Germinal center (tissue), 1 donor: ENCODE results near the gene OAF.
"Not testable (repeated sequence)": the region's sequence is repeated elsewhere in the genome, so short reads cannot be mapped to it uniquely, and the experiment has no call there.

ENCODE experiments used
- DNase-seq: peaks from one replicate; pipeline ENCODE4 v3.0.0; 2012; ENCODE audit warnings: mixed read lengths, low spot score

Gene OAF

GRCh38 chr11:120240866-120241265, 30.0 kb downstream of the OAF start:
- DNase-seq: no peak

GRCh38 chr11:120241277-120241676, 30.4 kb downstream of the OAF start:
- DNase-seq: no peak

GRCh38 chr11:120243221-120243620, 32.4 kb downstream of the OAF start:
- no peak for DNase-seq

GRCh38 chr11:120244476-120245365, 33.9 kb downstream of the OAF start:
- no peak for DNase-seq

- no peak for DNase-seq
These were observed 34.6 kb downstream of the OAF start for GRCh38 chr11:120245434-120245833.

GRCh38 chr11:120248551-120249278, 37.9 kb downstream of the OAF start:
- DNase-seq: no peak

- no peak for DNase-seq
These were observed 38.7 kb downstream of the OAF start for GRCh38 chr11:120249279-120250262.

- DNase-seq: not testable (repeated sequence)
These were observed 42.5 kb downstream of the OAF start for GRCh38 chr11:120253377-120253776.

GRCh38 chr11:120254788-120255518, 44.1 kb downstream of the OAF start:
- peak; percentile 62 for DNase-seq

GRCh38 chr11:120255519-120255866, 44.7 kb downstream of the OAF start:
- DNase-seq: no peak

- no peak for DNase-seq
These were observed 45.3 kb downstream of the OAF start for GRCh38 chr11:120256178-120256577.

GRCh38 chr11:120256779-120257178, 45.9 kb downstream of the OAF start:
- DNase-seq: no peak

GRCh38 chr11:120257346-120257745, 46.5 kb downstream of the OAF start:
- no peak for DNase-seq

GRCh38 chr11:120258661-120259060, 47.8 kb downstream of the OAF start:
- DNase-seq: no peak

GRCh38 chr11:120259241-120259640, 48.4 kb downstream of the OAF start:
- DNase-seq: no peak

GRCh38 chr11:120259988-120260565, 49.2 kb downstream of the OAF start:
- DNase-seq: no peak

- no peak for DNase-seq
These were observed 49.8 kb downstream of the OAF start for GRCh38 chr11:120260616-120261015.

- DNase-seq: no peak
These were observed 50.5 kb downstream of the OAF start for GRCh38 chr11:120261321-120261720.

GRCh38 chr11:120261931-120262330, 51.1 kb downstream of the OAF start:
- no peak for DNase-seq

- DNase-seq: no peak
These were observed 56.5 kb downstream of the OAF start for GRCh38 chr11:120267319-120267718.

GRCh38 chr11:120268686-120269085, 57.9 kb downstream of the OAF start:
- no peak for DNase-seq
